ENCODE measurements around the gene RIOX2.
A peak's percentile ranks its signal among the peaks of the same experiment; 100 is the strongest.
"Not testable (repeated sequence)": the region's sequence is repeated elsewhere in the genome, so short reads cannot be mapped to it uniquely, and the experiment has no call there.

RIOX2 gene

DNA sequence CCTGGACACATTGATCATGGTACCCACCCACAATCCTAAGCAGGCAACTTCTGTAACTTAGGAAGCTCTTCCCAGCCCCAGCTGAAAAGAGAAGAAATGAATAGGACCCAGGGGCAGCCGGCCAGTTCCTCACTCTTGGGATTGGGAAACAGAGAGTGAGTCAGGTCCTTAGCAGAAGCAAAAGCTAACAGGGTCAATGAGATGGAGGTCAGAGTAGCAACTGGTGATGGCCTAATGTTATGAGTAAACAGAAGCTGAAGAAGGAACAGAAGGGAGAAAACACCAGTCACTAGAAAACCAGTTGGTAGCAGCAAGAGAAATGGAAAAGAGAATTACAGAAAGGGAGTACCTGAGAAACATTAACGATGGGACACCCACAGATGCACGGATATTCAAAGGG lies 20.0 kb downstream of the RIOX2 start:
- DNase-seq, result no peak

- no peak for DNase-seq
Measured at GRCh38 chr3:97950360-97950759, 21.9 kb downstream of the RIOX2 start.

GRCh38 chr3:97949743-97950142 lies 22.5 kb downstream of the RIOX2 start:
- DNase-seq, result no peak

GRCh38 chr3:97949110-97949485 lies 23.1 kb downstream of the RIOX2 start:
- DNase-seq, result no peak

- no peak for DNase-seq
Measured at GRCh38 chr3:97948351-97949109, 23.7 kb downstream of the RIOX2 start.

GRCh38 chr3:97942801-97943546 lies 29.3 kb downstream of the RIOX2 start:
- peak; percentile 20 to 34 for DNase-seq

- DNase-seq, result no peak
Measured at GRCh38 chr3:97940034-97940433, 32.2 kb downstream of the RIOX2 start.

DNA sequence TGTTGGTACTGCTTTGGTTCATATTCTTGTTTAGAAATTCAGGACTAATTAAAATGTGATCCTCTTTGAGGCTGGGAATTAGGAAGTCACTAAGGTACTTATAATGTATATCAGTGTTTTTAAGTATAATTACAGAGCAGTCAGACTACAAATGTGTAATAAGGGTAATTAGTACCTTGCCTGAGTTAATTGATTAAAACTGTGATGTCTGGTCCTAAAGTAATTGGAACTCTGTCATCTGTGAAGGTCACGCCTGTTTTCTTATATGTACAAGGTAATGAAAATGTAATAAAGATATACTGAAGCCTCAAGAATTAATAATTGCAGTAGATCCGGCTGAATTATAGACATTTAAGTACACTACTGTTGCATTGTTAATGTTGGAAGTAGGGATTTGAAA lies 32.8 kb downstream of the RIOX2 start:
- DNase-seq, result no peak

- no peak for DNase-seq
Measured at GRCh38 chr3:97938444-97938843, 33.8 kb downstream of the RIOX2 start.

DNA sequence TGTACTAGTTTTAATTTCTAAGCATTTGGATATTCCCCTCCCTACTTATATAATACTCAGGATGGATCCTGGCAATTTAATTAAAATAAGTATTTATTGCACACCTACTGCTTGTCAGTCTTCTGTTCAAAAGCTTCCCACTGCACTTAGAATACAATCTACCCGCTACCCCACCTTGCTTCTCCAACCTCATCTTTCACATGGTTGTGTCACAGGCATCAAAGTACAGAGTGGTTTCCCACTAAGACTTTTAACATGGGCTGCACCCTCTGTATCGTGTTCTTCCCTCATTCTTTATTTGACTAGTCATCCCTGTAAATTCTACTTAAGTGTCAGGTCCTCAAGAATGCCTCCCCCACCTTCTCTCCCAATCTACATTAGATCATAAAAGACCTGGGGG lies 35.0 kb downstream of the RIOX2 start:
- DNase-seq, result no peak

DNA sequence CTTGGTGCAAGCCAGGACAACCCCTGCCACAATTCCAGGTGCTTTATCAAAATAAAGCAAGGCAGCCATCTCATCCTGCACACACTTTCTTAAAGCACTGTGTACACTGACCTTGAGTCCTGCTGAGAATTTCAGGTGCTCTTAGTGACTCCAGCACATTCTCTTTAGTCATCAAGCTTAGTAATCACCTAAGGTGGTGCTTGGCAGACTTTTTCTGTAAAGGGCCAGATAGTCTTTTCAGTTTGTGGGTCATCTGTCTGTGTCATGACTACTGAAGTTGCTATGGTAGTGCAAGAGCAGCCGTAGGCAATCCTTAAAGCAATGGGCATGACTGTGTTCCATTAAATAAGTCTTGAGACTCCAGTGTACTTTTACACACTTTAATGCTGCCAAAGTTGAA lies 36.4 kb downstream of the RIOX2 start:
- no peak for DNase-seq

- DNase-seq, result no peak
Measured at GRCh38 chr3:97934980-97935695, 37.1 kb downstream of the RIOX2 start.

GRCh38 chr3:97932387-97932801 lies 39.8 kb downstream of the RIOX2 start:
- no peak for DNase-seq

DNA sequence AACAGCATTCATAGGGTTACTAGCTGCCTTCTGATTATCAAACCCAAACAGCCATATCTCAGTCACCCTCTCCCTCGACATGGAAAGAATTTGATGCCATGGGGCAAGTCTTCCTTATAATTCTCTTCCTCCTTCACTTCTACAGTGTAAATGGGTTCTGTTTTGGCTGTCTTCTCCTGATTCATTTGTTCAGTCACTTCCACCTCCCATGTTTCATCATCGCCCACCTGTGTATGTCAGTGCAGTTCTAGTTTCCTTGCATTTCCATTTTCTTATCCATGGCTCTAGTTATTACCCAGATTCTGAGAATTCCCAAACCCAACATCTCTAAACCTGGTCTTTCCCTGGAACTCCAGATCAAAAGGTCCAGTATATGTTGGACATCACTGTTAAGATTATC lies 41.0 kb downstream of the RIOX2 start:
- no peak for DNase-seq

- no peak for DNase-seq
Measured at GRCh38 chr3:97930018-97930417, 42.2 kb downstream of the RIOX2 start.

DNA sequence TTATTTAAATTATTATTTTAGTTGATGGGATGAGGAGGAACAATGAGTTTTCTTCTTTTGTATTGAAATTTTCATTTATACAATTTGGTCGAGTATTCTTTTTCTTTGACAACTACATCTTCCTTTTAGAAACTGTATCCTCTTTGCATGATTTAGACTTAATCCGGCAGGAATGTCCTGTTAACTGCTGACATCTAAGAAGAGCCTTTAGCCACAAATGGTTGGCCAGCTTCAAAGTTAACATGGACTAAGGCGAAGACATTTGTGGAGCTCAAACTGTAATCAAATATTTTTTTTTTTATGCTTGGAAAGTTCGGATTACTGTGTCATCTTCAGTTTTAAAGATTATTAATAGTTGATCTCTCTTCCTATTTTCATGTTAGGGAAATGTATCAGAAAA lies 43.2 kb downstream of the RIOX2 start:
- no peak for DNase-seq

DNA sequence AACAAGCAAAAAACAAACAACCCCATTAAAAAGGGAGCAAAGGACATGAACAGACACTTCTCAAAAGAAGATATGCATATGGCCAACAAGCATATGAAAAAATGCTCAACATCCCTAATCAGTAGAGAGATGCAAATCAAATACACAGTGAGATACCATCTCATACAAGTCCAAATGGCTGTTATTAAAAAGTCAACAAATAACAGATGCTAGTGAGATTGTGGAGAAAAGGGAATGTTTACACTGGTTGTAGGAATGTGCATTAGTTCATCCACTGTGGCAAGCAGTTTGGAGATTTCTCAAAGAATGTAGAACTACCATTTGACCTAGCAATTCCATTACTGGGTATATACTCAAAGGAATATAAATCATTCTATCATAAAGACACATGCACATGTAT lies 44.5 kb downstream of the RIOX2 start:
- no peak for DNase-seq

GRCh38 chr3:97917813-97918536 lies 54.3 kb downstream of the RIOX2 start:
- no peak for DNase-seq

DNA sequence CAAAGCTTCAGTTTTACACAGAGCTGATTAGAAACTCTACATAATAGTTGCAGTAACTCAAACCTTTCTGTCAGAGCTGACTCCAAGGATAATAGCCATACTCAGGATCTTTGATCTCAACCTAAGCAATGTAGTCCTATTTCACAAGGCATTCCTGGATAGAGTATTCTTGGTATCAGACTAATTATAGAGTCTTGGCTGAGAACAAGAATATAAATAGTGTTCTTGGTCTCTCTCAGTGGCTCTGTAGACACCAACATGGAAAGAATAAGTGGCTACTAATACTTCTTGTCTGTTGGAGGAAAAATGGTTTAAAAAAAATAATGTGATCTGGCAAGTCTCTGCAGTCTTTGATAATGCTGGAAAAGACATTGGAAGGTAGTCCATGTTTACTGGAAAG lies 55.7 kb downstream of the RIOX2 start:
- no peak for DNase-seq

- no peak for DNase-seq
Measured at GRCh38 chr3:97914388-97914787, 57.8 kb downstream of the RIOX2 start.

DNA sequence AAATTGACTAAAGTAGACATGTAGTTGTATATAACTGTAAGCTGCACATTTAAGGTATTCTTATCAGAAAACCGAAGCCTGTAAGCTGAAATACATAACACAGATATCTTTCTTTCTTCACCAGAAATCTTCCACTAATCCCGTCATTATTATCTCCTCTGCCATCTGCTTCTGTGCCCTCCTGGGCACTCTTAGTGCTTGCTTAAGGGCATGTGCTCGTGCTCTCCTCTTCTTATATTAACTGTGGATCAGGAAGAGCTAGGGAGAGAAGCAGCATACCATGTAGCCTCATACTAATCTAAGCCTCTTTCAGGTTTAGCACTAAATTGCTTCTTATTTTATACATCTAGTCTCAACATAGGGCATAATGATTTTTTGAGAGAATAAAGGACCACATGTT lies 60.8 kb downstream of the RIOX2 start:
- no peak for DNase-seq

- DNase-seq, result no peak
Measured at GRCh38 chr3:97910931-97911351, 61.3 kb downstream of the RIOX2 start.

- DNase-seq, result not testable (repeated sequence)
Measured at GRCh38 chr3:97910236-97910831, 61.9 kb downstream of the RIOX2 start.
